Colonic mucosa (tissue), 4 donors: ENCODE measurements around the gene TSGA10IP. TPM values are rescaled to one million over a fixed set of nuclear protein-coding genes. Genes with fewer than 3 reads are reported as not detected.

ENCODE experiments used
- DNase-seq: peaks from one replicate; pipeline ENCODE4 v3.0.0-alpha.2; 2020
- H3K27ac ChIP-seq: fragments of 200-600 bp; one replicate; pipeline ENCODE4 v1.8.0; 2021
- H3K27me3 ChIP-seq: fragments of 200-600 bp; one replicate; pipeline ENCODE4 v1.8.0; 2021
- H3K36me3 ChIP-seq: fragments of 200-600 bp; one replicate; pipeline ENCODE4 v1.8.0; 2021
- H3K4me1 ChIP-seq: fragments of 200-600 bp; one replicate; pipeline ENCODE4 v1.8.0; 2021; ENCODE audit warnings: mild to moderate bottlenecking
- H3K4me3 ChIP-seq: fragments of 200-600 bp; one replicate; pipeline ENCODE4 v1.8.0; 2021
- H3K9ac ChIP-seq, 2 donors: one replicate each; pipeline ENCODE4 v1.7.0; 2013; ENCODE audit warnings: control low read depth in 2 of 2, low read depth in 2 of 2, low read length in 2 of 2
- H3K9me3 ChIP-seq: fragments of 200-600 bp; one replicate; pipeline ENCODE4 v1.8.0; 2021
- CTCF ChIP-seq: fragments of 200-600 bp; IDR thresholded peaks from one replicate; pipeline ENCODE4 v1.8.0; 2022; ENCODE audit warnings: antibody characterized with exemption, mild to moderate bottlenecking
- intact Hi-C: fragments of 100-400 bp; cut with DNase I; formaldehyde crosslinking; loops from one replicate; pipeline ENCODE4 v1.14.1; 2022
- total RNA-seq, 2 donors: library from RNA; stranded (reverse); fragmentation: NEBNext Ultra II Directional in 1 of 2; extraction: Animal tissue kit (Norgen Biotek cat#: 25700) in 1 of 2; gene quantifications; one replicate each; pipeline ENCODE4 v1.2.1, GENCODE V29; 2021
- donor health status: healthy.
- donor health status: DM: no; HTN: no; CAD: no.
- donor health status: DM: no; HTN: no; CAD: no.

TSGA10IP gene
- total RNA-seq, 2 donors from 2014 or later = not detected

- H3K27ac ChIP-seq = peak within 1 kb of the TSS; percentile 87
- no peaks in the 10 kb centered on the region for H3K27me3 ChIP-seq
- peak within 1 kb of the TSS; percentile 98 for H3K4me3 ChIP-seq
- H3K9ac ChIP-seq = peak within 1 kb of the TSS; percentile 70 to 94
- intact Hi-C loops = no loop called here
- H3K36me3 ChIP-seq = no peaks in the 10 kb centered on the region
- TF ChIP-seq CTCF = no peak
- peak; percentile 98 for DNase-seq
- H3K9me3 ChIP-seq = no peaks in the 10 kb centered on the region
- peaks cover 26% of the 10 kb centered on the region for H3K4me1 ChIP-seq
Measured at GRCh38 chr11:65919141-65919572, 26.1 kb upstream of the TSGA10IP start, which contains the start of gene DRAP1. Gene DRAP1 (plus strand): TSS chr11:65919426. CDS start chr11:65919502, 76 bp downstream.

- Histone ChIP-seq H3K9ac (peak overlapping the region; percentile 70 to 81), H3K9me3 (no peaks in the 10 kb centered on the region), H3K4me1 (peaks cover 26% of the 10 kb centered on the region), H3K36me3 (no peaks in the 10 kb centered on the region), H3K4me3 (peak overlapping the region; percentile 98), H3K27ac (peak overlapping the region; percentile 87), H3K27me3 (no peaks in the 10 kb centered on the region)
- intact Hi-C loops = no loop called here
- no peak for TF ChIP-seq CTCF
- no peak for DNase-seq
Measured at GRCh38 chr11:65919573-65920371, 25.5 kb upstream of the TSGA10IP start.

- intact Hi-C loops = no loop called here
- no peaks in the 10 kb centered on the region for H3K36me3 ChIP-seq
- H3K9ac ChIP-seq = peak overlapping the region; percentile 70 to 81
- H3K4me3 ChIP-seq = peak overlapping the region; percentile 98
- DNase-seq = peak; percentile 41
- no peaks in the 10 kb centered on the region for H3K27me3 ChIP-seq
- no peak for TF ChIP-seq CTCF
- no peaks in the 10 kb centered on the region for H3K9me3 ChIP-seq
- peaks cover 23% of the 10 kb centered on the region for H3K4me1 ChIP-seq
- no peak overlapping the region for H3K27ac ChIP-seq
Measured at GRCh38 chr11:65920372-65920802, 24.9 kb upstream of the TSGA10IP start.

DNA sequence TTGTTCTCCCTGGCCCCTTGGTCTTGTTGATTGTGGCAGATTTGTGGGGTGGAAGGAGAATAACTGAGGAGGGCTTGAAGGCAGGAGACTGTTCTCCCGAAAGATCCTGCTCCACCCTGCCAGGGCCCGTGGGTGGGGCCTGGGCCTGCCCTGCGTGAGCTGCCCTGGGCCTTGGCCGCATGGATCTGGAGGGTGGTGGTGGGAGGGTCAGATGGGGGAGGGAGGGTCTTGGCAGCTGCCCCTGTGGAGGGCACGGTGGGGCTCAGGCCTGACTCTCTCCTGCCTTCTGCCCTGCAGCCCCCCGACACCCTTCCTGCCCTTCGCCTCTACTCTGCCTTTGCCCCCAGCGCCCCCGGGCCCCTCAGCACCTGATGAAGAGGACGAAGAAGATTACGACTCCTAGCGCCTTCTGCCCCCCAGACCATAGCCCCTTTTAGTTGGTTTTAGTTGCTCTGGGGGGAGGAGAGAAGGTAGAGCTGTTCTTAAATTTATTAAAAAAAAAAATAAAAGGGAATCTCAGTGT is 24.2 kb upstream of the TSGA10IP start:
- no peak overlapping the region for H3K9ac ChIP-seq
- H3K27me3 ChIP-seq = no peaks in the 10 kb centered on the region
- no peak for TF ChIP-seq CTCF
- no peak overlapping the region for H3K27ac ChIP-seq
- intact Hi-C loops = no loop called here
- H3K4me1 ChIP-seq = peaks cover 22% of the 10 kb centered on the region
- no peak overlapping the region for H3K4me3 ChIP-seq
- H3K9me3 ChIP-seq = no peaks in the 10 kb centered on the region
- no peak for DNase-seq
- H3K36me3 ChIP-seq = no peaks in the 10 kb centered on the region

- Histone ChIP-seq H3K36me3 (no peaks in the 10 kb centered on the region), H3K9me3 (no peaks in the 10 kb centered on the region), H3K27ac (no peak overlapping the region), H3K9ac (no peak overlapping the region), H3K27me3 (no peaks in the 10 kb centered on the region), H3K4me3 (no peak overlapping the region), H3K4me1 (peaks cover 21% of the 10 kb centered on the region)
- TF ChIP-seq CTCF = no peak
- no peak for DNase-seq
- intact Hi-C loops = no loop called here
Measured at GRCh38 chr11:65921876-65922275, 23.4 kb upstream of the TSGA10IP start.
